ENCODE measurements around the gene APOBEC3A. TPM values are rescaled to one million over a fixed set of nuclear protein-coding genes. Genes with fewer than 3 reads are reported as not detected.
A peak's percentile ranks its signal among the peaks of the same experiment; 100 is the strongest.

Gene APOBEC3A
- total and polyA plus RNA-seq, 10 of the 15 experiments (the other 5 are each of a cell fraction or from before 2014, with no cell fraction given) = 0.20 TPM; not detected in 9

DNA sequence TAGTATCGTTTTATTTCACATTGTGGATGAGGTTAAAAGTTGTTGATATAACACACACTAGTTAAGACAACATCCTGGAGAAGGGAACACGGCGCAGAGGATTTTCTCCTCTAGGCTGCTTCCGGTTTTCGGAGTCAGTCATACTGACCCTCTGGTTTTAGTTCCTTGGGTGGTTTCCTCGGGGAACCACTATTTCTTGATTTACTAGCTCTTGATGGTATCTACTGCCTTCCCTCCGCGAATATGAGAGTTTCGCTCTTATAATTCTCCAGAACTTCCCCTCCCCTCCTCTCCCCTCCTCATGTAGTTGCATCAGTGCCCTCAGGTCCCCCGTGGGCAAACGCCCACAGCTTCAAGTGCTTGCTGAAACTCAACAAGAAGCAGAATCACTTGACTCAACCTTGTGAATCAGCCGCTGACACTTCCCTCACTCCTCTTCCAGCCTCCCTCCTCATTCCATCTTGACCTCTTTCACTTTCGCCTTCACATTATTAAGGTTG, 15.9 kb upstream of the APOBEC3A start:
- POLR2A ChIA-PET = interaction anchor here (0.6 to 1.2 kb wide), 8 partner anchors 10 to 243 kb away, joined by 3 to 14 read pairs (median 4); partner anchors contain the start of gene CBX6
- CTCF ChIA-PET = interaction anchor here (0.5 to 3.5 kb wide), 11 partner anchors 11 to 392 kb away, joined by 3 to 24 read pairs (median 5); partner anchors contain the start of gene APOBEC3B
- Histone ChIP-seq H4K20me1 (ENCODE audit: control insufficient read depth, insufficient read depth) (no peaks in the 10 kb centered on the region), H3K9me3 (replicated peaks; ENCODE audit: control insufficient read depth, insufficient read depth, low read length) (no peaks in the 10 kb centered on the region), H3K9ac (ENCODE audit: control insufficient read depth, insufficient read depth, low read length) (no peak overlapping the region), H2AFZ (ENCODE audit: control insufficient read depth, low read depth, low read length) (no peak overlapping the region; the same call in 1 of the 2 replicates), H3K79me2 (ENCODE audit: control insufficient read depth, insufficient read depth, low read length) (no peaks in the 10 kb centered on the region), H3K4me2 (ENCODE audit: control insufficient read depth, insufficient read depth) (peak overlapping the region; percentile 83), H3K27me3 (replicated peaks in 1 of 2; ENCODE audit: control insufficient read depth in 2 of 2, insufficient read depth in 2 of 2, low read length in 1 of 2) (no peaks in the 10 kb centered on the region), H3K4me1 (ENCODE audit: control insufficient read depth, insufficient read depth, low read length) (peaks cover 33% of the 10 kb centered on the region), H3K36me3 (ENCODE audit: control insufficient read depth in 2 of 2, insufficient read depth in 2 of 2, low read length in 1 of 2) (no peaks in the 10 kb centered on the region), H3K4me3 (peak overlapping the region; percentile 12), H3K27ac (ENCODE audit: control insufficient read depth, insufficient read depth) (peak overlapping the region; percentile 64)
- FAIRE-seq (peak; percentile 90), DNase-seq (ENCODE audit: low read depth, low spot score) (peak; percentile 88), ATAC-seq (peak; percentile 91)
- in situ Hi-C loops (cut with MboI) (no loop called here), intact Hi-C loops (cut with micrococcal nuclease; ENCODE audit: unreplicated experiment) (loop anchor here (1.0 to 5.0 kb wide), 2 partner anchors 41 to 67 kb away; partner anchors contain the start of gene APOBEC3B)
- under 1% methylated on average over 13 of the region's 13 CpGs for WGBS (ENCODE audit: insufficient coverage, insufficient replicate concordance, low lambda C conversion rate, missing lambda C conversion rate)
- RAD21 ChIA-PET (ENCODE audit: unreplicated experiment) = interaction anchor here (1.0 to 3.7 kb wide), 8 partner anchors 10 to 176 kb away, joined by 3 to 23 read pairs (median 5); partner anchors contain the start of genes APOBEC3B, APOBEC3D and CBX6
- no TSS peak for BruUV-seq (replicated peaks)
- SMC1A ChIA-PET (ENCODE audit: uncharacterized antibody, unreplicated experiment) = interaction anchor here (0.9 to 1.7 kb wide), 13 partner anchors 9 to 207 kb away, joined by 3 to 9 read pairs (median 4); no protein-coding TSS in a partner anchor
- TF ChIP-seq TCF12 (IDR thresholded peaks at IDR 0.05; ENCODE audit: low read depth, low read length) (peak; percentile 32; the same call in 1 of the 2 replicates), KLF5 (IDR thresholded peaks at IDR 0.05; ENCODE audit: partially characterized antibody) (no peak), BACH1 (IDR thresholded peaks at IDR 0.05; ENCODE audit: borderline replicate concordance) (peak; percentile 40; the same call in 1 of the 2 replicates), STAT1 (conservative IDR thresholded peaks at IDR 0.05) (no peak), FOS (IDR thresholded peaks at IDR 0.05; ENCODE audit: borderline replicate concordance, extremely low read depth, insufficient read length) (no peak), HDGF (IDR thresholded peaks at IDR 0.05) (peak; percentile 71), KAT2A (conservative IDR thresholded peaks at IDR 0.05; ENCODE audit: control insufficient read depth, low read depth, low read length) (no peak), CHD4 (IDR thresholded peaks at IDR 0.05) (no peak), BHLHE40 (IDR thresholded peaks at IDR 0.05; ENCODE audit: borderline replicate concordance in 1 of 2, low read depth in 2 of 2, low read length in 1 of 2) (peak; percentile 64 to 69; a peak in 3 of 4 replicates), MEF2A (IDR thresholded peaks at IDR 0.05; ENCODE audit: insufficient read depth, low read depth, low read length) (0 out of 2 replicates have a peak, but pooled peaks have one; percentile 55)
- TF ChIP-seq, protein P1, sequence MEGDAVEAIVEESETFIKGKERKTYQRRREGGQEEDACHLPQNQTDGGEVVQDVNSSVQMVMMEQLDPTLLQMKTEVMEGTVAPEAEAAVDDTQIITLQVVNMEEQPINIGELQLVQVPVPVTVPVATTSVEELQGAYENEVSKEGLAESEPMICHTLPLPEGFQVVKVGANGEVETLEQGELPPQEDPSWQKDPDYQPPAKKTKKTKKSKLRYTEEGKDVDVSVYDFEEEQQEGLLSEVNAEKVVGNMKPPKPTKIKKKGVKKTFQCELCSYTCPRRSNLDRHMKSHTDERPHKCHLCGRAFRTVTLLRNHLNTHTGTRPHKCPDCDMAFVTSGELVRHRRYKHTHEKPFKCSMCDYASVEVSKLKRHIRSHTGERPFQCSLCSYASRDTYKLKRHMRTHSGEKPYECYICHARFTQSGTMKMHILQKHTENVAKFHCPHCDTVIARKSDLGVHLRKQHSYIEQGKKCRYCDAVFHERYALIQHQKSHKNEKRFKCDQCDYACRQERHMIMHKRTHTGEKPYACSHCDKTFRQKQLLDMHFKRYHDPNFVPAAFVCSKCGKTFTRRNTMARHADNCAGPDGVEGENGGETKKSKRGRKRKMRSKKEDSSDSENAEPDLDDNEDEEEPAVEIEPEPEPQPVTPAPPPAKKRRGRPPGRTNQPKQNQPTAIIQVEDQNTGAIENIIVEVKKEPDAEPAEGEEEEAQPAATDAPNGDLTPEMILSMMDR (IDR thresholded peaks at IDR 0.05 in 2 of 3, conservative IDR thresholded peaks at IDR 0.05 in 1 of 3; ENCODE audit: control insufficient read depth in 2 of 3, extremely low read depth in 1 of 3, insufficient read depth in 1 of 3, low read depth in 3 of 3, low read length in 3 of 3) = no peak
- TF ChIP-seq, protein P2, sequence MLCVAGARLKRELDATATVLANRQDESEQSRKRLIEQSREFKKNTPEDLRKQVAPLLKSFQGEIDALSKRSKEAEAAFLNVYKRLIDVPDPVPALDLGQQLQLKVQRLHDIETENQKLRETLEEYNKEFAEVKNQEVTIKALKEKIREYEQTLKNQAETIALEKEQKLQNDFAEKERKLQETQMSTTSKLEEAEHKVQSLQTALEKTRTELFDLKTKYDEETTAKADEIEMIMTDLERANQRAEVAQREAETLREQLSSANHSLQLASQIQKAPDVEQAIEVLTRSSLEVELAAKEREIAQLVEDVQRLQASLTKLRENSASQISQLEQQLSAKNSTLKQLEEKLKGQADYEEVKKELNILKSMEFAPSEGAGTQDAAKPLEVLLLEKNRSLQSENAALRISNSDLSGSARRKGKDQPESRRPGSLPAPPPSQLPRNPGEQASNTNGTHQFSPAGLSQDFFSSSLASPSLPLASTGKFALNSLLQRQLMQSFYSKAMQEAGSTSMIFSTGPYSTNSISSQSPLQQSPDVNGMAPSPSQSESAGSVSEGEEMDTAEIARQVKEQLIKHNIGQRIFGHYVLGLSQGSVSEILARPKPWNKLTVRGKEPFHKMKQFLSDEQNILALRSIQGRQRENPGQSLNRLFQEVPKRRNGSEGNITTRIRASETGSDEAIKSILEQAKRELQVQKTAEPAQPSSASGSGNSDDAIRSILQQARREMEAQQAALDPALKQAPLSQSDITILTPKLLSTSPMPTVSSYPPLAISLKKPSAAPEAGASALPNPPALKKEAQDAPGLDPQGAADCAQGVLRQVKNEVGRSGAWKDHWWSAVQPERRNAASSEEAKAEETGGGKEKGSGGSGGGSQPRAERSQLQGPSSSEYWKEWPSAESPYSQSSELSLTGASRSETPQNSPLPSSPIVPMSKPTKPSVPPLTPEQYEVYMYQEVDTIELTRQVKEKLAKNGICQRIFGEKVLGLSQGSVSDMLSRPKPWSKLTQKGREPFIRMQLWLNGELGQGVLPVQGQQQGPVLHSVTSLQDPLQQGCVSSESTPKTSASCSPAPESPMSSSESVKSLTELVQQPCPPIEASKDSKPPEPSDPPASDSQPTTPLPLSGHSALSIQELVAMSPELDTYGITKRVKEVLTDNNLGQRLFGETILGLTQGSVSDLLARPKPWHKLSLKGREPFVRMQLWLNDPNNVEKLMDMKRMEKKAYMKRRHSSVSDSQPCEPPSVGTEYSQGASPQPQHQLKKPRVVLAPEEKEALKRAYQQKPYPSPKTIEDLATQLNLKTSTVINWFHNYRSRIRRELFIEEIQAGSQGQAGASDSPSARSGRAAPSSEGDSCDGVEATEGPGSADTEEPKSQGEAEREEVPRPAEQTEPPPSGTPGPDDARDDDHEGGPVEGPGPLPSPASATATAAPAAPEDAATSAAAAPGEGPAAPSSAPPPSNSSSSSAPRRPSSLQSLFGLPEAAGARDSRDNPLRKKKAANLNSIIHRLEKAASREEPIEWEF (IDR thresholded peaks at IDR 0.05; ENCODE audit: insufficient replicate concordance, low read depth, low read length) = no peak
- TF ChIP-seq, protein P3, sequence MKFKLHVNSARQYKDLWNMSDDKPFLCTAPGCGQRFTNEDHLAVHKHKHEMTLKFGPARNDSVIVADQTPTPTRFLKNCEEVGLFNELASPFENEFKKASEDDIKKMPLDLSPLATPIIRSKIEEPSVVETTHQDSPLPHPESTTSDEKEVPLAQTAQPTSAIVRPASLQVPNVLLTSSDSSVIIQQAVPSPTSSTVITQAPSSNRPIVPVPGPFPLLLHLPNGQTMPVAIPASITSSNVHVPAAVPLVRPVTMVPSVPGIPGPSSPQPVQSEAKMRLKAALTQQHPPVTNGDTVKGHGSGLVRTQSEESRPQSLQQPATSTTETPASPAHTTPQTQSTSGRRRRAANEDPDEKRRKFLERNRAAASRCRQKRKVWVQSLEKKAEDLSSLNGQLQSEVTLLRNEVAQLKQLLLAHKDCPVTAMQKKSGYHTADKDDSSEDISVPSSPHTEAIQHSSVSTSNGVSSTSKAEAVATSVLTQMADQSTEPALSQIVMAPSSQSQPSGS (IDR thresholded peaks at IDR 0.05; ENCODE audit: low read length) = 0 out of 2 replicates have a peak, but pooled peaks have one; percentile 51
